Measurements from ENCODE around the gene CD209. TPM values are rescaled to one million over a fixed set of nuclear protein-coding genes. Genes with fewer than 3 reads are reported as not detected.
A peak's percentile ranks its signal among the peaks of the same experiment; 100 is the strongest.

The CD209 gene
- polyA plus RNA-seq, 1 donor from 2014 or later = not detected

GRCh38 chr19:7730286-7731217, 16.8 kb downstream of the CD209 start:
- Histone ChIP-seq H3K27me3 (ENCODE audit: insufficient read depth, low read depth, low read length) (peaks cover 66% of the 10 kb centered on the region), H3K36me3 (ENCODE audit: insufficient read depth, low read length) (no peaks in the 10 kb centered on the region), H3K4me3 (ENCODE audit: low read length) (peak overlapping the region; percentile 41)

GRCh38 chr19:7729831-7730285, 17.5 kb downstream of the CD209 start:
- Histone ChIP-seq H2AFZ (ENCODE audit: low read depth, low read length) (no peak overlapping the region), H3K36me3 (ENCODE audit: insufficient read depth, low read length) (no peaks in the 10 kb centered on the region), H3K9me3 (ENCODE audit: low read length) (no peaks in the 10 kb centered on the region), H3K4me2 (ENCODE audit: low read length) (no peak overlapping the region), H4K20me1 (ENCODE audit: insufficient read depth) (no peaks in the 10 kb centered on the region), H3K79me2 (replicated peaks; ENCODE audit: insufficient read depth, low read length) (no peaks in the 10 kb centered on the region), H3K9me2 (ENCODE audit: insufficient read depth, low read length) (no peaks in the 10 kb centered on the region), H3F3A (ENCODE audit: insufficient read depth, low read length, poor library complexity, severe bottlenecking) (no peaks in the 10 kb centered on the region), H3K27ac (ENCODE audit: low read length) (no peak overlapping the region), H3K4me3 (ENCODE audit: low read length) (no peak overlapping the region), H3K27me3 (ENCODE audit: insufficient read depth, low read depth, low read length) (peaks cover 63% of the 10 kb centered on the region), H3K9ac (ENCODE audit: low read length) (no peak overlapping the region)
- no peak for TF ChIP-seq EP300 (conservative IDR thresholded peaks at IDR 0.05; ENCODE audit: poor library complexity, severe bottlenecking)
- TF ChIP-seq REST (IDR thresholded peaks at IDR 0.05; ENCODE audit: borderline replicate concordance) = no peak
- TF ChIP-seq MXI1 (conservative IDR thresholded peaks at IDR 0.05; ENCODE audit: poor library complexity, severe bottlenecking) = no peak
- no peak for TF ChIP-seq EZH2 (IDR thresholded peaks at IDR 0.05; ENCODE audit: borderline replicate concordance, insufficient read depth, low read length, poor library complexity, severe bottlenecking)
- TF ChIP-seq SMC3 (conservative IDR thresholded peaks at IDR 0.05; ENCODE audit: poor library complexity) = no peak
- no peak for TF ChIP-seq POLR2AphosphoS5 (IDR thresholded peaks at IDR 0.05)
- TF ChIP-seq RAD21 (conservative IDR thresholded peaks at IDR 0.05) = no peak
- no peak for TF ChIP-seq TAF1 (IDR thresholded peaks at IDR 0.05; ENCODE audit: low read depth)
- TF ChIP-seq CTCF (IDR thresholded peaks at IDR 0.05; ENCODE audit: poor library complexity, severe bottlenecking) = no peak

More at GRCh38 chr19:7730286-7731217, 16.8 kb downstream of the CD209 start:
- no peaks in the 10 kb centered on the region for H4K20me1 ChIP-seq (ENCODE audit: insufficient read depth)
- no peak overlapping the region for H3K27ac ChIP-seq (ENCODE audit: low read length)
- H3K9me2 ChIP-seq (ENCODE audit: insufficient read depth, low read length) = no peaks in the 10 kb centered on the region
- H3K9me3 ChIP-seq (ENCODE audit: low read length) = no peaks in the 10 kb centered on the region
- no peak overlapping the region for H2AFZ ChIP-seq (ENCODE audit: low read depth, low read length)
- H3K9ac ChIP-seq (ENCODE audit: low read length) = no peak overlapping the region
- no peaks in the 10 kb centered on the region for H3K79me2 ChIP-seq (replicated peaks; ENCODE audit: insufficient read depth, low read length)
- no peak for TF ChIP-seq SMC3 (conservative IDR thresholded peaks at IDR 0.05; ENCODE audit: poor library complexity)
- no peak for TF ChIP-seq MXI1 (conservative IDR thresholded peaks at IDR 0.05; ENCODE audit: poor library complexity, severe bottlenecking)
- no peak overlapping the region for H3K4me2 ChIP-seq (ENCODE audit: low read length)
- no peaks in the 10 kb centered on the region for H3F3A ChIP-seq (ENCODE audit: insufficient read depth, low read length, poor library complexity, severe bottlenecking)
